GM21576 (cell line): Measurements from ENCODE around the gene CD163L1.
"Not testable (repeated sequence)": the region's sequence is repeated elsewhere in the genome, so short reads cannot be mapped to it uniquely, and the experiment has no call there.

Experiments
- ATAC-seq: cut with Tn5 transposase; IDR thresholded peaks from one replicate; pipeline ENCODE4 v1.9.1; 2021; ENCODE audit warnings: mild to moderate bottlenecking, moderate library complexity; ENCODE audit not compliant: unreplicated experiment

Gene CD163L1

DNA sequence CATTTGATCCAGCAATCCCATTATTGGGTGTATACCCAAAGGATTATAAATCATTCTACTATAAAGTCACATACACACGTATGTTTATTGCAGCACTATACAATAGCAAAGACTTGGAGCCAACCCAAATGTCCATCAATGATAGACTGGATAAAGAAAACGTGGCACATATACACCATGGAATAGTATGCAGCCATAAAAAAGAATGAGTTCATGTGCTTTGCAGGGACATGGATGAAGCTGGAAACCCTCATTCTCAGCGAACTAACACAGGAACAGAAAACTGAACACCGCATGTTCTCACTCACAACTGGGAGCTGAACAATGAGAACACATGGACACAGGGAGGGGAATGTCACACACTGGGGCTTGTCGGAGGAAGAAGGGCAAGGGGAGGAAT is 106.2 kb downstream of the CD163L1 start:
- ATAC-seq, result not testable (repeated sequence)

- no peak for ATAC-seq
These were observed 116.0 kb downstream of the CD163L1 start for GRCh38 chr12:7327918-7328317.

DNA sequence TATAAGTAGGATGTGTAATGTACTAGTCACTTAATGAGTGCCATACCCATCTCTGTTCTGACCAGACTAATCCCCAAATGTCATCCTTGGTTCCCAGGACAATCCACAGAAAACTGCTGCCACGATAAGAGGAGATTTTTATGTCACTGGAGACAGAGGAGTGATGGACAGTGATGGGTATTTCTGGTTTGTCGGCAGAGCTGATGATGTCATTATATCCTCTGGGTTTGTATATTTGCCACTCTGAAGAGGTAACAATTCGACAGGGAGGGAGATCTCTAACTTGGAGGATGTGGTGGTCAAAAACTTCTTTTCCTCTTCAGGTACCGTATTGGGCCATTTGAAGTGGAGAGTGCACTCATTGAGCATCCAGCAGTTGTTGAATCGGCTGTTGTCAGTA is 119.8 kb downstream of the CD163L1 start:
- ATAC-seq, result no peak

DNA sequence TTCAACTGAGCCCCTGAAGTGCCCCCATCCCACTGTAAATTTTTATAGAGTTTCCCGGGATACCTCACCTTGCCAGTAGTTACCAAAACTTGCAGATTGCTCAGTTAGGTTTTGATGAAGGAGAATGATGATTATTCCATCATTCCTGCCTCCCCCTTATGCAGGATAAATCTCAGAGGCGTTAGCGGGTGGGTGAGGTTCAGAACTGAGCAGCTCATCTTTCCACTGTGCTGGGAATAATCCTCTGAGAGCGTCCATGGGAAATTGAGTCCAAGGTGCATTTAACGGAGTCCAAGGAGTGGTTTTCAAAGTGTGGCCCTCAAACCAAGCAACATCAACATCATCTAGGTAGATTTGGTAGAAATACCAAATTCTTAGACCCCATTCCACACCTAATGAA is 121.4 kb downstream of the CD163L1 start:
- ATAC-seq, result no peak

DNA sequence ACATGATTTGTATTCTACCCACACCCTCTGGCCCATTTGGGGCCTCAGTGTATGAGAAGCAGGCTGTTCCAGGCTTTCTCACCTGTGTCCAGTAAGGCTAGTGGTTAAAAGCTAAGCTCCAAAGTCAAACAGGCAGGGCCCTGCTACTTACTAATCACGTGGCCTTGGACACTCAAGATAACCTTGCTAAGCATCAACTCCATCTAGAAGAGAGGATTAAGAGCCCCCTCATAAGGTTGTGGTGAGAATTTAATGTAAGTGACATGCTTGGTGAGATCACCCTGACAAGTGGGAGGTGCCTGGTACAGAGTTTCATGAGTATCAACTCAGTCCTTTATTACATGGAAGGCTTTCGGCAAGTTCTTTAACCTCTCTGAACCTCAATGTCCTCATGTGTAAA is 122.3 kb downstream of the CD163L1 start:
- ATAC-seq, result no peak

DNA sequence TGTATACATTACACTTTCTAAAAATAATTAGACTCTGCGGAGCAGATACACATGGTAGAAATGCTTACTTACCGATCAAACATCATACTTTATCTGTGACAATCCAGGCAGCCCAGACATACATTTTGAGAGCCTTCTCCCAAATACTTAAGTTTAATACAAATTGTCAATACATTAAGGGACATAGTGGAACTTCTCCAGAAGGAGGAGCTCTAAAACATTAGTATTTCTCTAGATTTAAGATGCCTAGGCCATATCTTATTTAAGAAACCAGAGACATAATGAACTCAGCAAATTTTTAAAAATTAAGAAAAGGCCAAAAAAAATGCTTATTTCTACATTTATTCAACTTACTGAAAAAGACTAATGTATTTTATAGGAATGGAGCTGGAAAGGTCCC is 124.0 kb downstream of the CD163L1 start:
- ATAC-seq, result no peak

GRCh38 chr12:7310070-7310469 is 133.9 kb downstream of the CD163L1 start:
- ATAC-seq, result no peak
